Stimulated activated CD8-positive, alpha-beta memory T cell treated with anti-CD3 and anti-CD28 coated beads, Interleukin-4, amount 100 ng/mL, for 4 hours (primary cell): Measurements from ENCODE around the gene TRIM52.

Experiments
- DNase-seq, 2 donors: peaks; one replicate each; pipeline ENCODE4 v3.0.0-alpha.2; 2020; ENCODE audit warnings: low read depth in 2 of 2, low spot score in 1 of 2

Gene TRIM52

DNA sequence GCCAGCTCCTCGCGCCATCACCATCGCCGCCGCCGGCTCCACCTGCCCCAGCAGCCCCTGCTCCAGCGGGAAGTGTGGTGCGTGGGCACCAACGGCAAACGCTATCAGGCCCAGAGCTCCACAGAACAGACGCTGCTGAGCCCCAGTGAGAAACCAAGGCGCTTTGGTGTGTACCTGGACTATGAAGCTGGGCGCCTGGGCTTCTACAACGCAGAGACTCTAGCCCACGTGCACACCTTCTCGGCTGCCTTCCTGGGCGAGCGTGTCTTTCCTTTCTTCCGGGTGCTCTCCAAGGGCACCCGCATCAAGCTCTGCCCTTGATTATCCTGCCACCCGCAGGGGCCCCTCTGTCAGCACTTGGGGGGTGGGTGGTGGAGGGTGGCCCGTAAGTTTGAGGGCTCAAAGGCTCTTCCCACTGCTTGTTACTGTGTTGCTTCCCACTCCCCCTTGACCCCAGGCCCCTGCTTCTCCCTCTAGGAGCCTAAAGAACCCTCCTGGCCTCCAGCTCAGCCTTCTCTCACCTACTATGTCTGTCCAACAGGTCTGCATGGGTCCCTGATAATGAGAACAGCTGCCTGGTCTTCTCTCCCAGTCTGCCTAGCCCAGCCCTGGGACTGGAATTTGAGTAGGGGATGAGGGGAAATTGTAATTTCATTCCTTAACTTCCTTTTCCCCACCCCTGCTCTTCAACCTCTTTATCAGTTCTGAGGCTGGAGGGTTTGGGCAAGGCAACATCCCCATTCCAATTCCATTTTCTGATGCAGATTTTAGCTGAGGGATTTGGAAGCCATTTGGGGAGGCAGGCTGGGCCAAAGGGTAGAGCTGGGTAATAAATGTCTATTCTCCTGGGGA lies 26.3 kb downstream of the TRIM52 start:
- no peak for DNase-seq

GRCh38 chr5:181233801-181234454 lies 27.0 kb downstream of the TRIM52 start:
- no peak for DNase-seq

GRCh38 chr5:181233088-181233800 lies 27.7 kb downstream of the TRIM52 start:
- no peak for DNase-seq

GRCh38 chr5:181232593-181232992 lies 28.4 kb downstream of the TRIM52 start:
- DNase-seq = no peak

- no peak for DNase-seq
Measured at GRCh38 chr5:181231432-181231831, 29.5 kb downstream of the TRIM52 start.

GRCh38 chr5:181230551-181230950 lies 30.4 kb downstream of the TRIM52 start:
- DNase-seq = no peak

DNA sequence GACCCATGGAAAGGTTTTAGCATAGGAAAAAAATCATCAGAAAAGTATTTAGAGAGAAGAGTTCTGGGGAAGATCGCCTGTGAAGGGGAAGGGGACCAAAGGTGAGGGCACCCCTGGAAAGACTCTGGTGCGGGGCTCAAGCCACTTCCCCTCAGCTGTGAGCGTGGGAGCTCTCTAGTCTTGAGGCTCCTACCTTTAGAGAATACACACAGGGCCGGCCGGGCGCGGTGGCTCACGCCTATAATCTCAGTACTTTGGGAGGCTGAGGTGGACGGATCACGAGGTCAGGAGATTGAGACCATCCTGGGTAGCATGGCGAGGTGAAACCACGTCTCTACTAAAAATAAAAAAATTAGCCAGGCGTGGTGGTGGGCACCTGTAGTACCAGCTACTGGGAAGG lies 30.9 kb downstream of the TRIM52 start:
- DNase-seq = no peak

- no peak for DNase-seq
Measured at GRCh38 chr5:181224390-181225229, 36.3 kb downstream of the TRIM52 start.

DNA sequence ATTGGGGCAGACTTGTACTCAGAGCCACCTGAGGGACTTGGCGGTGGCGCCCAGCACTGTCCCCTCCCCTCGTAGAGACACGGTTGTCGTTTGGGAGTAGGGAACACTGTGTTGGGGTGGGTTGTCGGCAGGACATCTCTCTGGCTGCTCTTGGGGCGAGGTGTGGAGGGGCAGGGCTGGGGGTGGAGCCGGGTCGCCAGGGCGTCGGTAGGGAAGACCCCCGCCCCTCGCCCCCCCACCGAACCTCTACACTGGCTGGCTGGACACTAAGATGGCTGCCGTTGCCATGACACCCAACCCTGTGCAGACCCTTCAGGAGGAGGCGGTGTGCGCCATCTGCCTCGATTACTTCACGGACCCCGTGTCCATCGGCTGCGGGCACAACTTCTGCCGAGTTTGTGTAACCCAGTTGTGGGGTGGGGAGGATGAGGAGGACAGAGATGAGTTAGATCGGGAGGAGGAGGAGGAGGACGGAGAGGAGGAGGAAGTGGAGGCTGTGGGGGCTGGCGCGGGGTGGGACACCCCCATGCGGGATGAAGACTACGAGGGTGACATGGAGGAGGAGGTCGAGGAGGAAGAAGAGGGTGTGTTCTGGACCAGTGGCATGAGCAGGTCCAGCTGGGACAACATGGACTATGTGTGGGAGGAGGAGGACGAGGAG lies 37.1 kb downstream of the TRIM52 start:
- no peak for DNase-seq

- DNase-seq = peak; percentile 94 to 97
Measured at GRCh38 chr5:181223058-181223728, 37.8 kb downstream of the TRIM52 start, which contains the start of gene TRIM41. TRIM41 (plus strand) TSS chr5:181223281; CDS start chr5:181224000, 719 bp downstream.

- DNase-seq = no peak
Measured at GRCh38 chr5:181222630-181223057, 38.3 kb downstream of the TRIM52 start.

- DNase-seq = peak; percentile 88 to 100
Measured at GRCh38 chr5:181221792-181222629, 38.9 kb downstream of the TRIM52 start.

DNA sequence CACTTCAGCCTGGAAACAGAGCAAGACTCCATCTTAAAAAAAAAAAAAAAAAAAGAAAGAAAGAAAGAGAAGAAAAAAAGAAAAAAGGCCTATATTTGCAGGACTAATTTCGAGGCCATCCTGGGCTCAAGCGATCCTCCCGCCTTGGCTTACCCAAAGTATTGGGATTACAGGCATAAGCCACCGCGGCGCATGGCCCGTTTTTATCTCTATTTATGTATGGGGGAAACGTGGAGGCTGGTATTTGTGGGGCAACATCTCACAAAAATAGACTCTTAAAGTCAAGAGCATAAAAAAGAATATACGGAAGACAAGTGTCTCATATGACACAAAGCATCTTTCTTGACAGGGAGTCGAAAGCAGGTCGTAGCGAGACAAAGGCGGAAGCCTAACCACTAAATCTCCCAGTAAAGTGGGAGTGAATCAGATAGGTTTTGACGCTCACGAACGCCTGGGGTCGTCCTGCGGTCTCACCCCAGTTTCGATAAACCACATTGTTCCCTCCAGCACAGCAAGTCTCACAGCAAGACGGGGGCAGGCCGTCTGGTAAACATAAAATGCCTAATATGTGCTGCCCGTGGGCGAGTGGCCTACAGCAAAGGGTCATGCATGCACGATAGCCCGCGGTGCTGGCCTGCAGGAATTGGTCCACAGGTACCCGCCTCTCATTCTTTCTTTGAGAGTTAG lies 39.7 kb downstream of the TRIM52 start:
- no peak for DNase-seq

- DNase-seq = no peak
Measured at GRCh38 chr5:181220178-181220515, 40.8 kb downstream of the TRIM52 start.

DNA sequence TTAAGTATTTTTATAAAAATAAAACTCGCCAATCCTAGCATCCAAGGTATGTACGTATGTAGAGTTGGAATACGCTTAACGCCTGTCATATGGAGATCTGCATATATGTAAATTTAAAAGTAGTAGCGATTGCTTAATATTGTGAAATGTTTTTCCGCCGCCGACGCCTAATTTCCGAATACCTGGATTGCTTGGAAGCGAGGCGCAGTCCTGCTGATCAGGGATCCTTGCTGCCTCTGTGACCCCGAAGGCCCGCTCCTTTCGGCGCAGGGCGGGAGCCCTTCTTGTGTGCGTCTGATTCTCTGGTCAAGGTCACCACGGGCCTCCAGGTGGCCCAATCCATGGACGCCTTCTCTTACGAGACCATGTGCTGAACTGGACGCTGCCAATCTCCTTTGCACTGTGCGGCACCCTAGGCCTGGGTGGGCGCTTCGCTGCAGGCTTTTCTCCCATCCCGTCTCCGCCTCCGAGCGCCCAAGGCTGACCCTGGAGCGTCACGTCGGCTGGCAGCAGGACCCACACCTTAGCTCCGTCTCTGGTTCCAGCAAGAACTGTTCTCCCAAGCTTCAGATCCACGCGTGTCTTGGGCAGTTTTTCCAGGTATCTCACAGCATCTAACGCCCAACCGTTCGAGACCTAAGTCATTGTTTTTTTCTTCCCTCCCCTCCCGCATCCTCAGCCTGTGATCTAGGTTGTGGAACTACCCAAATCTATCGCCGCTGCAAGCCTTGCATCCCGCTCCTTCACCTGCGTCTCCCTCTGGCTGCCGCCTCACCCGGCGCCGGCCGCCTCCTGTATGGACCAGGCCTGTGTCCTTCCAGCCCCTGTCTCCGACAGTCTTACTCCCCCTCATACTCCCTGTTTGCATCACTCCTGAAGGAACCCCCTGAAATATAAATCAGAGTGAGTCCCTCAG lies 41.4 kb downstream of the TRIM52 start:
- no peak for DNase-seq

- no peak for DNase-seq
Measured at GRCh38 chr5:181218795-181219124, 42.2 kb downstream of the TRIM52 start.

DNA sequence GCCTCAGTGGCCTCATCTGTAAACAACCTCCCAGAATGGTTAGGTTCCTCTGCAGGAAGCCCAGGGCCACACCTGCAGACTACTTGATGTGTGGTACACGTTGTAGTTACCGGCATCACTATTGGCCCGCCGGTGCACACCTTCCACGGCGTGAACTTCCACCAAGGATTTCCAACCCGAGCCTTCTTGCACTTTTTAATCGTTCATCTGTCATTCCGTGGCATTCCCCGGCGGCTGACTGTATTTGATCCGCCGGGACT lies 43.2 kb downstream of the TRIM52 start:
- DNase-seq = no peak
